ENCODE measurements around the gene LRP1.

DNA sequence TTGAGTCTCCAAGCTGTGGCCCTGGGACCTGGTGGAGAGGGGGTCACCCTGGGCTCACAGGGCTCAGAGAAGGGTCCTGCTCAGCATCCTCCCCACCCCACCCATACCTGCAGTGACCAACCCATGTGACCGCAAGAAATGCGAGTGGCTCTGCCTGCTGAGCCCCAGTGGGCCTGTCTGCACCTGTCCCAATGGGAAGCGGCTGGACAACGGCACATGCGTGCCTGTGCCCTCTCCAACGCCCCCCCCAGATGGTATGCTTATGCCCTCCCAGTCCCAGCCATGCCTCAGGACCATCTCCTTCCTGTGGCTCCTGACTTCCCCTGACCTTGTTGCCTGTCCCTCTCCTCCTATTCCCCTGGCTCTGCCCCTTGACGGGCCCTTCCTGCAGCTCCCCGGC lies 81.6 kb downstream of the LRP1 start:
- no peak for TF ChIP-seq EZH2 (IDR thresholded peaks at IDR 0.05)
- TF ChIP-seq POLR2AphosphoS5 (IDR thresholded peaks at IDR 0.05; ENCODE audit: borderline replicate concordance, low read depth, low read length), result no peak
- TF ChIP-seq FOXP2 (optimal IDR thresholded peaks at IDR 0.05; ENCODE audit: control extremely low read depth, extremely low read length, insufficient read depth), result no peak

Data from SK-N-MC (cell line).